MM.1S (cell line): ENCODE results near the gene NBEAL2.

Source experiments
- DNase-seq: peaks from one replicate; pipeline ENCODE4 v3.0.0-alpha.2; 2015
- H2AFZ ChIP-seq: fragments of 300-600 bp; sonication (generic); 2 replicates; pipeline ENCODE4 v1.6.0; 2016; ENCODE audit warnings: antibody characterized with exemption, low read length
- H3F3A ChIP-seq: fragments of 300-600 bp; sonication (generic); 2 replicates; pipeline ENCODE4 v1.6.1; 2016; ENCODE audit warnings: mild to moderate bottlenecking, antibody characterized with exemption, low read length, moderate library complexity, mixed read lengths; ENCODE audit not compliant: insufficient read depth
- H3K27ac ChIP-seq: fragments of 300-600 bp; sonication (generic); 2 replicates; pipeline ENCODE4 v1.5.1; 2016; ENCODE audit warnings: mild to moderate bottlenecking, low read length
- H3K27me3 ChIP-seq: fragments of 300-600 bp; sonication (generic); replicated peaks from 2 replicates; pipeline ENCODE4 v1.6.0; 2016; ENCODE audit warnings: low read length; ENCODE audit not compliant: insufficient read depth
- H3K36me3 ChIP-seq: fragments of 300-600 bp; sonication (generic); replicated peaks from 2 replicates; pipeline ENCODE4 v1.6.1; 2016; ENCODE audit warnings: mild to moderate bottlenecking, low read length, mixed read lengths; ENCODE audit not compliant: insufficient read depth
- H3K4me1 ChIP-seq: fragments of 300-600 bp; sonication (generic); 2 replicates; pipeline ENCODE4 v1.6.1; 2016; ENCODE audit warnings: low read length, mixed read lengths
- H3K4me2 ChIP-seq: fragments of 300-600 bp; sonication (generic); 2 replicates; pipeline ENCODE4 v1.6.0; 2016; ENCODE audit warnings: low read depth, low read length
- H3K4me3 ChIP-seq: fragments of 300-600 bp; sonication (generic); 2 replicates; pipeline ENCODE4 v1.5.1; 2016; ENCODE audit warnings: low read length, mixed read lengths
- H3K79me2 ChIP-seq: fragments of 300-600 bp; sonication (generic); 2 replicates; pipeline ENCODE4 v1.6.1; 2016; ENCODE audit warnings: mixed run types, low read length, mixed read lengths
- H3K9ac ChIP-seq: fragments of 300-600 bp; sonication (generic); 2 replicates; pipeline ENCODE4 v1.6.1; 2016; ENCODE audit warnings: low read length, mixed read lengths
- H3K9me2 ChIP-seq: fragments of 300-600 bp; sonication (generic); replicated peaks from 2 replicates; pipeline ENCODE4 v1.6.1; 2016; ENCODE audit warnings: mild to moderate bottlenecking, low read length, mixed read lengths; ENCODE audit not compliant: insufficient read depth
- H3K9me3 ChIP-seq: fragments of 300-600 bp; sonication (generic); replicated peaks from 2 replicates; pipeline ENCODE4 v1.6.1; 2016; ENCODE audit warnings: mild to moderate bottlenecking, low read length, mixed read lengths; ENCODE audit not compliant: insufficient read depth
- H4K20me1 ChIP-seq: fragments of 300-600 bp; sonication (generic); 2 replicates; pipeline ENCODE4 v1.6.1; 2016; ENCODE audit warnings: mild to moderate bottlenecking, low read length, moderate library complexity, mixed read lengths; ENCODE audit not compliant: insufficient read depth
- EZH2 ChIP-seq: fragments of 300-600 bp; sonication (generic); optimal IDR thresholded peaks from 2 replicates; pipeline ENCODE3; 2017; ENCODE audit warnings: low read depth, mild to moderate bottlenecking, antibody characterized with exemption, low read length, mixed read lengths
- EZH2phosphoT487 ChIP-seq: fragments of 300-600 bp; sonication (generic); IDR thresholded peaks from 2 replicates; pipeline ENCODE4 v1.6.1; 2018; ENCODE audit warnings: antibody characterized with exemption, low read length
- TF ChIP-seq, protein P1 (sequence below): fragments of 300-600 bp; sonication (generic); IDR thresholded peaks from 2 replicates; pipeline ENCODE4 v1.5.1; 2016; ENCODE audit warnings: antibody characterized with exemption, low read length, mixed read lengths

Gene NBEAL2

DNA sequence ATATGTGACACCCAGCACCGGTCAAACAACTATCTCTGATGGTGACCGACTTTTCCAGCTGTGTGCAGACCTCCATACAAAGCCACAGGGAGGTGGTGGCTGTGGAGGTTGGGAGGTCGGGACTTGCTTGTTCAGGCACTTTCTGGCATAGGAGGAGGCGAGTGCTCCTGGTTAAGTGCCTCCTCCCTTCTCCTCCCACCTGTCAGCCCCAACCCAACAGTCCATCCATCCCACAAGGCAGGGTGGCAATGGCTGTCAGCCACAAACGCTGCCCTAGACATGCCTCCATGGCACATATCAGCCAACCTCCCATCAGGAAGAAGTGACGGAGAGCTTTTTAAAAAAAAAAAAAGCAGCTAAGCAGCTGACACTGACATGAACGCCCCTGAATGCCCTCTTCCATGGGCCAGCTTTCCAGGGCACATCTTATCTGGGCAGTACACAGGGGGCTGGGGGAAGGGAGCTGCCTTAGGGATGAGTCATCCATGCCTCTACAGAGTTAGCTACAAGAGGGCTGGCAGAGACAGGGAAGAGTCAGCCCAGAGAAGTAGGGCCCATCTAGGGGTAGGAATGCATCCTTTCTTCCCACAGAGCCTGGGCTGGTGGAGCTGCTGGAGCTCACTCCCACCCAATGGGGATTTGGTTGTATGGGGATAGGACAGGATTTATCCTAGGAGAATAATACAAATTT is 44.2 kb upstream of the NBEAL2 start:
- Histone ChIP-seq H3F3A (no peaks in the 10 kb centered on the region; the same call in 1 of the 2 replicates), H3K79me2 (peaks cover 96% of the 10 kb centered on the region), H3K4me2 (no peak overlapping the region), H4K20me1 (peaks cover 36% of the 10 kb centered on the region), H3K27me3 (no peaks in the 10 kb centered on the region), H3K9ac (no peak overlapping the region), H2AFZ (no peak overlapping the region), H3K4me1 (peaks cover 24% of the 10 kb centered on the region), H3K9me3 (no peaks in the 10 kb centered on the region), H3K9me2 (no peaks in the 10 kb centered on the region), H3K36me3 (no peaks in the 10 kb centered on the region), H3K4me3 (no peak overlapping the region), H3K27ac (no peak overlapping the region)
- TF ChIP-seq EZH2phosphoT487: no peak
- TF ChIP-seq, protein P1, sequence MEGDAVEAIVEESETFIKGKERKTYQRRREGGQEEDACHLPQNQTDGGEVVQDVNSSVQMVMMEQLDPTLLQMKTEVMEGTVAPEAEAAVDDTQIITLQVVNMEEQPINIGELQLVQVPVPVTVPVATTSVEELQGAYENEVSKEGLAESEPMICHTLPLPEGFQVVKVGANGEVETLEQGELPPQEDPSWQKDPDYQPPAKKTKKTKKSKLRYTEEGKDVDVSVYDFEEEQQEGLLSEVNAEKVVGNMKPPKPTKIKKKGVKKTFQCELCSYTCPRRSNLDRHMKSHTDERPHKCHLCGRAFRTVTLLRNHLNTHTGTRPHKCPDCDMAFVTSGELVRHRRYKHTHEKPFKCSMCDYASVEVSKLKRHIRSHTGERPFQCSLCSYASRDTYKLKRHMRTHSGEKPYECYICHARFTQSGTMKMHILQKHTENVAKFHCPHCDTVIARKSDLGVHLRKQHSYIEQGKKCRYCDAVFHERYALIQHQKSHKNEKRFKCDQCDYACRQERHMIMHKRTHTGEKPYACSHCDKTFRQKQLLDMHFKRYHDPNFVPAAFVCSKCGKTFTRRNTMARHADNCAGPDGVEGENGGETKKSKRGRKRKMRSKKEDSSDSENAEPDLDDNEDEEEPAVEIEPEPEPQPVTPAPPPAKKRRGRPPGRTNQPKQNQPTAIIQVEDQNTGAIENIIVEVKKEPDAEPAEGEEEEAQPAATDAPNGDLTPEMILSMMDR: no peak
- no peak for TF ChIP-seq EZH2
- no peak for DNase-seq

DNA sequence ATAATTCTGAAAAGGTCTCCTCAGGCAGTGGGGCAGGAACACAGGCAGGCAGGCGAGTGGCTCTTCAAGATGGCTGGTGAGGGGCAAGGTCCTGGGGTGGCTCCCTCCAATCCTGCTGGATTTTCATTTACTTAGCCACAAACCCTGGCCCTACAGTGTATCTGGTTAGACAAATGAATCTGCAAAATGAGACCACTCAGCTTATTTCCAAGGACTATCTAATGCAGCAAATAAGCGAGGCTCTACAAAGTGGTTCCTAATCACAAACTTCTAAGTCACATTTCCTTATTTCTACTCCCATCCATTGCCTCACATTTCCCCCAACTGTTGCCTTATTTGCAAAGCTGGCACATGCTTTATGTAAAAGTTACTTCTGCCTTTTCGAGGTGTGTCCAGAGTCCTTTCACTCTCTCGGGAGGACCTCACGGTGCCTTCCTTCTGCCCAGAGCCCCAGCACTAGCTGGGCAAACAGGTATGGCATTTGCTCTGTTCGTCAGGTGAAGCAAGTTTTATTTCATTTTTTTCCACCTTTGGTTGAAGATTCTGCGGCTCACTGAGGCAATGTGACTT is 43.4 kb upstream of the NBEAL2 start:
- no peak overlapping the region for H3K9ac ChIP-seq

DNA sequence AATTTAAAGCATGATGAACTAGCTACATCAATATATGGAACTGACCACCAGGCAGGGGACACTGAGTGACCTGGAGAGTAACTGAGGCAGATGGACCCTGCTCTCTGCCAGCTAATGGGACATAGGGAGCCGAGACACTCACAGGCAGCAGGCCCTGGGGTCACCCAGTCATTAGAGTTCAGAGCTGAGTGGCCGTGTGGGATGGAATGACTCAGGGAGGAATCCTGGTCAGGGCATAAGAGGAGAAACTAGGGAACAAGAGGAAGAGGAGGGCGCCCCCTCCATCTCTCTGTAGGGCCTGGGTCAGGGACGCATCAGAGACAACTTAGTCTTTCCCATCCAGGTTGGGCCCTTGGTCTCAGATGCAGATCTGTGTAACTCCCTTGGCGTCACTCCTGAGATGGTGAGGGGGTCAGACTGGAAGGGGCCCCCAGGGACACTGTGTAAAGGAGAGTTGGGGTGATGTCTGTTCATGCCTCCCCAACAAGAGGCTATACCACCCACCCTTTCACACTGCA is 42.7 kb upstream of the NBEAL2 start:
- Histone ChIP-seq H3K4me1 (peaks cover 16% of the 10 kb centered on the region), H2AFZ (no peak overlapping the region), H3F3A (no peaks in the 10 kb centered on the region; the same call in 1 of the 2 replicates), H3K9ac (no peak overlapping the region), H3K9me3 (no peaks in the 10 kb centered on the region), H3K4me3 (no peak overlapping the region), H3K27me3 (no peaks in the 10 kb centered on the region), H3K36me3 (no peaks in the 10 kb centered on the region), H4K20me1 (peaks cover 40% of the 10 kb centered on the region), H3K9me2 (no peaks in the 10 kb centered on the region), H3K27ac (no peak overlapping the region), H3K79me2 (peaks cover 94% of the 10 kb centered on the region), H3K4me2 (no peak overlapping the region)
- DNase-seq: no peak
- TF ChIP-seq EZH2phosphoT487 (no peak), EZH2 (no peak)
- TF ChIP-seq, protein P1: no peak

More for the DNA sequence above, 43.4 kb upstream of the NBEAL2 start:
- no peak overlapping the region for H3K4me3 ChIP-seq
- no peaks in the 10 kb centered on the region for H3K9me2 ChIP-seq
- H3K79me2 ChIP-seq: peaks cover 96% of the 10 kb centered on the region
- H3K9me3 ChIP-seq: no peaks in the 10 kb centered on the region
- no peak for TF ChIP-seq EZH2phosphoT487
- TF ChIP-seq EZH2: no peak
- TF ChIP-seq, protein P1: no peak
- H3K4me1 ChIP-seq: peaks cover 23% of the 10 kb centered on the region
- H4K20me1 ChIP-seq: peaks cover 44% of the 10 kb centered on the region
- no peak overlapping the region for H3K27ac ChIP-seq
- H2AFZ ChIP-seq: no peak overlapping the region
- H3F3A ChIP-seq: no peaks in the 10 kb centered on the region; the same call in 1 of the 2 replicates
- no peaks in the 10 kb centered on the region for H3K27me3 ChIP-seq
- no peak for DNase-seq
- no peaks in the 10 kb centered on the region for H3K36me3 ChIP-seq
- no peak overlapping the region for H3K4me2 ChIP-seq
